Measurements from ENCODE around the gene OASL.

OASL gene

GRCh38 chr12:121001841-121002483 is 37.1 kb downstream of the OASL start:
- ChIA-PET CTCF (no interaction called here), POLR2A (interaction anchor here (1.6 kb wide), 1 partner anchor 17 kb away, joined by 3 read pairs; no protein-coding TSS in a partner anchor)
- no peak for TF ChIP-seq ARNT (IDR thresholded peaks at IDR 0.05)
- TF ChIP-seq NFRKB (IDR thresholded peaks at IDR 0.05) = no peak
- no peak for TF ChIP-seq BHLHE40 (IDR thresholded peaks at IDR 0.05; ENCODE audit: borderline replicate concordance)
- TF ChIP-seq PKNOX1 (IDR thresholded peaks at IDR 0.05) = no peak
- TF ChIP-seq L3MBTL2 (conservative IDR thresholded peaks at IDR 0.05) = no peak
- TF ChIP-seq FOXM1 (IDR thresholded peaks at IDR 0.05; ENCODE audit: borderline replicate concordance) = no peak
- no peak for TF ChIP-seq ZNF384 (IDR thresholded peaks at IDR 0.05)
- TF ChIP-seq FOXA1 (IDR thresholded peaks at IDR 0.05) = no peak
- no peak for TF ChIP-seq TARDBP (IDR thresholded peaks at IDR 0.05)
- TF ChIP-seq CTBP1 (IDR thresholded peaks at IDR 0.05; ENCODE audit: borderline replicate concordance) = no peak
- TF ChIP-seq FOXK2 (IDR thresholded peaks at IDR 0.05) = no peak
- TF ChIP-seq SUZ12 (IDR thresholded peaks at IDR 0.05) = no peak
- no peak for TF ChIP-seq ELF4 (IDR thresholded peaks at IDR 0.05)
- TF ChIP-seq SP1 (IDR thresholded peaks at IDR 0.05) = no peak
- TF ChIP-seq LEF1 (IDR thresholded peaks at IDR 0.05; ENCODE audit: borderline replicate concordance) = no peak
- no peak for TF ChIP-seq HDGF (IDR thresholded peaks at IDR 0.05; ENCODE audit: borderline replicate concordance)
- DNase-seq (ENCODE audit: extremely low spot score) = no peak

GRCh38 chr12:121001060-121001459 is 38.0 kb downstream of the OASL start:
- CTCF ChIA-PET = no interaction called here

GRCh38 chr12:121000530-121000929 is 38.5 kb downstream of the OASL start:
- ChIA-PET POLR2A (no interaction called here), CTCF (no interaction called here)
- TF ChIP-seq FOXK2 (IDR thresholded peaks at IDR 0.05) = no peak
- no peak for TF ChIP-seq HDGF (IDR thresholded peaks at IDR 0.05; ENCODE audit: borderline replicate concordance)
- TF ChIP-seq PKNOX1 (IDR thresholded peaks at IDR 0.05) = no peak
- TF ChIP-seq CTBP1 (IDR thresholded peaks at IDR 0.05; ENCODE audit: borderline replicate concordance) = no peak
- no peak for TF ChIP-seq L3MBTL2 (conservative IDR thresholded peaks at IDR 0.05)
- no peak for TF ChIP-seq SP1 (IDR thresholded peaks at IDR 0.05)
- TF ChIP-seq LEF1 (IDR thresholded peaks at IDR 0.05; ENCODE audit: borderline replicate concordance) = no peak
- TF ChIP-seq NFRKB (IDR thresholded peaks at IDR 0.05) = no peak
- TF ChIP-seq FOXM1 (IDR thresholded peaks at IDR 0.05; ENCODE audit: borderline replicate concordance) = no peak
- TF ChIP-seq FOXA1 (IDR thresholded peaks at IDR 0.05) = no peak
- no peak for TF ChIP-seq ARNT (IDR thresholded peaks at IDR 0.05)
- TF ChIP-seq ZNF384 (IDR thresholded peaks at IDR 0.05) = no peak
- TF ChIP-seq BHLHE40 (IDR thresholded peaks at IDR 0.05; ENCODE audit: borderline replicate concordance) = no peak
- TF ChIP-seq SUZ12 (IDR thresholded peaks at IDR 0.05) = no peak
- no peak for DNase-seq (ENCODE audit: extremely low spot score)

More at GRCh38 chr12:121001060-121001459, 38.0 kb downstream of the OASL start:
- POLR2A ChIA-PET = interaction anchor here (1.6 kb wide), 1 partner anchor 16 kb away, joined by 3 read pairs; no protein-coding TSS in a partner anchor
- TF ChIP-seq NFRKB (IDR thresholded peaks at IDR 0.05) = no peak
- TF ChIP-seq TARDBP (IDR thresholded peaks at IDR 0.05) = no peak
- no peak for TF ChIP-seq ELF4 (IDR thresholded peaks at IDR 0.05)
- TF ChIP-seq HDGF (IDR thresholded peaks at IDR 0.05; ENCODE audit: borderline replicate concordance) = no peak
- no peak for TF ChIP-seq ZNF384 (IDR thresholded peaks at IDR 0.05)
- no peak for TF ChIP-seq SUZ12 (IDR thresholded peaks at IDR 0.05)
- TF ChIP-seq FOXK2 (IDR thresholded peaks at IDR 0.05) = no peak
- no peak for TF ChIP-seq FOXA1 (IDR thresholded peaks at IDR 0.05)
- no peak for TF ChIP-seq BHLHE40 (IDR thresholded peaks at IDR 0.05; ENCODE audit: borderline replicate concordance)
- no peak for TF ChIP-seq LEF1 (IDR thresholded peaks at IDR 0.05; ENCODE audit: borderline replicate concordance)
- no peak for TF ChIP-seq ARNT (IDR thresholded peaks at IDR 0.05)
- no peak for TF ChIP-seq SP1 (IDR thresholded peaks at IDR 0.05)
- no peak for TF ChIP-seq L3MBTL2 (conservative IDR thresholded peaks at IDR 0.05)
- no peak for TF ChIP-seq FOXM1 (IDR thresholded peaks at IDR 0.05; ENCODE audit: borderline replicate concordance)
- no peak for TF ChIP-seq PKNOX1 (IDR thresholded peaks at IDR 0.05)
- no peak for TF ChIP-seq CTBP1 (IDR thresholded peaks at IDR 0.05; ENCODE audit: borderline replicate concordance)
- no peak for DNase-seq (ENCODE audit: extremely low spot score)

- CTCF ChIA-PET = interaction anchor here (0.5 kb wide), 1 partner anchor 54 kb away, joined by 3 read pairs; no protein-coding TSS in a partner anchor
- TF ChIP-seq SP1 (IDR thresholded peaks at IDR 0.05) = no peak
- TF ChIP-seq HDGF (IDR thresholded peaks at IDR 0.05; ENCODE audit: borderline replicate concordance) = no peak
- TF ChIP-seq PKNOX1 (IDR thresholded peaks at IDR 0.05) = peak; percentile 54; the same call in 1 of the 2 replicates
- TF ChIP-seq ZNF384 (IDR thresholded peaks at IDR 0.05) = no peak
- no peak for TF ChIP-seq SUZ12 (IDR thresholded peaks at IDR 0.05)
- TF ChIP-seq FOXM1 (IDR thresholded peaks at IDR 0.05; ENCODE audit: borderline replicate concordance) = no peak
- no peak for TF ChIP-seq CTBP1 (IDR thresholded peaks at IDR 0.05; ENCODE audit: borderline replicate concordance)
- POLR2A ChIA-PET = no interaction called here
- DNase-seq (ENCODE audit: extremely low spot score) = no peak
Measured at GRCh38 chr12:120999191-121000120, 39.6 kb downstream of the OASL start.

Measured in HEK293T (cell line).